ENCODE data around the gene CAVIN1. TPM values are rescaled to one million over a fixed set of nuclear protein-coding genes. Genes with fewer than 3 reads are reported as not detected.
A peak's percentile ranks its signal among the peaks of the same experiment; 100 is the strongest.
"Not testable (repeated sequence)": the region's sequence is repeated elsewhere in the genome, so short reads cannot be mapped to it uniquely, and the experiment has no call there.

Gene CAVIN1
- total RNA-seq, 4 donors from 2014 or later = 619 to 1,181 (median 1,019) TPM

DNA sequence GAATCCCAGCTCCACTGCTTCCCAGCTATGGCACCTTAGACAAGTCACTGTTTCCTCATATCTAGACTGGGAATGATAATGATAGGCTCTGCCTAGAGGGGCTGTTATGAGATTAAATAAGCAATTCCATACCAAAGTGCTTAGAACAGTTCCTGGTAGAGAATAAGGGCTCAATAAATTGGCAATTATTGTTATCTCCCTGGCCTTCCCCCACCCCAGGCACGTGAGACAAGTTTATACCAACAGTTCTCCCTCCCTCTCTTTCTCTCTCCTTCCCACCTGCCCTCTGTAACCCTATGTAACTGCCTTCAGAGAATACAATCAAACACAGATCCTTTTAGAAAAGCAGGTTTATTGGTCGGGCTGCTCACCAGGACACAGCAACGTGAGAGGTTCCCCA, 20.9 kb downstream of the CAVIN1 start:
- peaks cover 20 to 37% (median 31%) of the 10 kb centered on the region in 4 donors for H3K36me3 ChIP-seq
- peaks cover 61 to 89% (median 83%) of the 10 kb centered on the region in 4 donors for H3K4me1 ChIP-seq
- H3K27me3 ChIP-seq = no peaks in the 10 kb centered on the region
- DNase-seq (ENCODE audit: extremely low spot score) = no peak
- no peak for TF ChIP-seq POLR2AphosphoS5 (IDR thresholded peaks at IDR 0.05)
- TF ChIP-seq, protein P1, sequence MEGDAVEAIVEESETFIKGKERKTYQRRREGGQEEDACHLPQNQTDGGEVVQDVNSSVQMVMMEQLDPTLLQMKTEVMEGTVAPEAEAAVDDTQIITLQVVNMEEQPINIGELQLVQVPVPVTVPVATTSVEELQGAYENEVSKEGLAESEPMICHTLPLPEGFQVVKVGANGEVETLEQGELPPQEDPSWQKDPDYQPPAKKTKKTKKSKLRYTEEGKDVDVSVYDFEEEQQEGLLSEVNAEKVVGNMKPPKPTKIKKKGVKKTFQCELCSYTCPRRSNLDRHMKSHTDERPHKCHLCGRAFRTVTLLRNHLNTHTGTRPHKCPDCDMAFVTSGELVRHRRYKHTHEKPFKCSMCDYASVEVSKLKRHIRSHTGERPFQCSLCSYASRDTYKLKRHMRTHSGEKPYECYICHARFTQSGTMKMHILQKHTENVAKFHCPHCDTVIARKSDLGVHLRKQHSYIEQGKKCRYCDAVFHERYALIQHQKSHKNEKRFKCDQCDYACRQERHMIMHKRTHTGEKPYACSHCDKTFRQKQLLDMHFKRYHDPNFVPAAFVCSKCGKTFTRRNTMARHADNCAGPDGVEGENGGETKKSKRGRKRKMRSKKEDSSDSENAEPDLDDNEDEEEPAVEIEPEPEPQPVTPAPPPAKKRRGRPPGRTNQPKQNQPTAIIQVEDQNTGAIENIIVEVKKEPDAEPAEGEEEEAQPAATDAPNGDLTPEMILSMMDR (IDR thresholded peaks at IDR 0.05) = no peak
- TF ChIP-seq POLR2A (IDR thresholded peaks at IDR 0.05; ENCODE audit: low read depth) = no peak
- TF ChIP-seq EP300 (IDR thresholded peaks at IDR 0.05) = no peak
- intact Hi-C loops (cut with DNase I) = no loop called here
- no peaks in the 10 kb centered on the region for H3K9me3 ChIP-seq
- H3K27ac ChIP-seq (replicated peaks in 1 of 4) = peak overlapping the region; percentile 97 to 100 (median 100)
- 31% methylated on average over 3 of the region's 3 CpGs for WGBS
- no peak overlapping the region for H3K4me3 ChIP-seq

DNA sequence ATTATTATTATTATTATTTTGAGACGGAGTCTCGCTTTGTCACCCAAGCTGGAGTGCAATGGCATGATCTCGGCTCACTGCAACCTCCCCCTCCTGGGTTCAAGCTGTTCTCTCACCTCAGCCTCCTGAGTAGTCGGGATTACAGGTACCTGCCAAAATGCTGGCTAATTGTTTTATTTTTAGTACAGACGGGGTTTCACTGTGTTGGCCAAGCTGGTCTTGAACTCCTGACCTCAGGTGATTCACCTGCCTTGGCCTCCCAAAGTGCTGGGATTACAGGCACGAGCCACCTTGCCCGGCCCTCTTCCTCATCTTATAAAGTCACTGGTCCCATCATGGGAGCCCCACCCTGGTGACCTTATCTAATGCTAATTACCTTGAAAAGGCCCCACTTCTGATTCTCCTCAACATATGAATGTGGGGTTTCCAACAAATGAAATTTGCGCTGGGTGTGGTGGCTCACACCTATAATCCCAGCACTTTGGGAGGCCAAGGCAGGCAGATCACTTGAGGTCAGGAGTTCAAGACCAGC, 22.1 kb downstream of the CAVIN1 start:
- intact Hi-C loops (cut with DNase I); H3K4me3 ChIP-seq; DNase-seq (ENCODE audit: extremely low spot score); H3K9me3 ChIP-seq; H3K27me3 ChIP-seq: not testable (repeated sequence)
- 74% methylated on average over 8 of the region's 8 CpGs for WGBS
- Histone ChIP-seq H3K36me3 (peaks cover 20 to 37% (median 31%) of the 10 kb centered on the region in 4 donors), H3K27ac (replicated peaks in 1 of 4) (peak overlapping the region; percentile 43 to 100 (median 66)), H3K4me1 (peaks cover 49 to 77% (median 71%) of the 10 kb centered on the region in 4 donors)

DNA sequence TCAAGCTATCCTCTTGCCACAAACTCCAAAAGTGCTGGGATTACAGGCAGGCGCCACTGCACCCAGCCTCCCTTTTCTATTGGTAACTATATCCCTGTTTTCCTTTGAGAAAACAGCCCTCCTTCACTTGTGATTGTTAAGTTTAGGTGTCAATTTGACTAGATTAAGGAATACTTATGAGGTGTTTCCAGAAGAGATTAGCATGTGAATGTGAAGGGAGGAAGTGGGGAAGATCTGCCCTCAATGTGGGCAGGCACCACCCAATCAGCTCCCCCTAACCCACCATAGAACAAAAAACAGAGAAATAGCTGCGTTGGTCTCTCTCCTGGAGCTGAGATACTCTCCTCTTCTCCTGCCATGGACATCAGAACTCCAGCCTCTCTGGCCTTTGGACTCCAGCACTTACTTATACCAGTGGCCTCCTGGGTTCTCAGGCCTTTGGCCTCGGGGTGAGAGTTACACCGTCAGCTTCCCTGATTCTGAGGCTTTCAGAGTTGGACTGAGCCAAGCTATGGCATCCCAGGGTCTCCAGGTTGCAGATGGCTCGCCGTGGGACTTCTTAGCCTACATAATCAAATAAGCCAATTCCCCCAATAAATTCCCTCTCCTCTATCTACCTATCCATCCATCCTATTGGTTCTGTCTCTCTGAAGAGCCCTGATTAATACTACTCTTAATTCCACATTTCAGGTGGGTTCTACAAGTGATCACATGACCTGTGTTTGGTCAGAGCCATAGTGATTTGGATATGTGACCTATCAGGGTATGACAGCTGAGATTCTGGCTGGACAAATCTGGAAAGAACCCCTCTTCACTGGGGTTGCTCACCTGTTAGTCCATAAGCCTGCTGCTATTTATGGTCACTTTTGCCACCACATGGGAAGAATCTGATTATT, 22.9 kb downstream of the CAVIN1 start:
- 77% methylated on average over 6 of the region's 6 CpGs for WGBS
- H3K4me1 ChIP-seq = peaks cover 42 to 70% (median 64%) of the 10 kb centered on the region in 4 donors
- TF ChIP-seq POLR2A (IDR thresholded peaks at IDR 0.05; ENCODE audit: low read depth) (no peak), EP300 (IDR thresholded peaks at IDR 0.05) (no peak), POLR2AphosphoS5 (IDR thresholded peaks at IDR 0.05) (no peak)
- TF ChIP-seq, protein P1 (IDR thresholded peaks at IDR 0.05) = no peak

DNA sequence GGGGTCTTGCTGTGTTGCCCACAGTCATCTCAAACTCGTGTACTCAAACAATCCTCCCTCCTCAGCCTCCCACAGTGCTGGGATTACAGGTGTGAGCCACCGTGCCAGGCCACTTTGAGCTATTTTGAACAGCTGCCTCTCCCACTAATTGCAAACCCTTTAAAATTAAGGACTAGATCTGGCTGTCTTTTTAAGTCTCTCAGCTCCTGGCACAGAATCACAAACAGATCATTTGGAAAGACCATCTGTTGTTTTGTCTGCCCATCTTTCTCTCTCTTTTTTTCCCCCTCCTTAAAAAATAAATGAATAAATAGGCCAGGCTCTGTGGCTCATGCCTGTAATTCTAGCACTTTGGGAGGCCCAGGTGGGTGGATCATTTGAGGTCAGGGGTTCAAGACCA, 23.9 kb downstream of the CAVIN1 start:
- intact Hi-C loops (cut with DNase I) = no loop called here
- TF ChIP-seq POLR2A (IDR thresholded peaks at IDR 0.05; ENCODE audit: low read depth) (no peak), EP300 (IDR thresholded peaks at IDR 0.05) (no peak), POLR2AphosphoS5 (IDR thresholded peaks at IDR 0.05) (no peak)
- TF ChIP-seq, protein P1 (IDR thresholded peaks at IDR 0.05) = no peak
- Histone ChIP-seq H3K36me3 (peaks cover 9 to 24% (median 20%) of the 10 kb centered on the region in 4 donors), H3K9me3 (no peaks in the 10 kb centered on the region), H3K4me1 (peaks cover 34 to 59% (median 54%) of the 10 kb centered on the region in 4 donors), H3K4me3 (no peak overlapping the region), H3K27ac (replicated peaks in 1 of 4) (peak overlapping the region; percentile 56 to 100 (median 66)), H3K27me3 (no peaks in the 10 kb centered on the region)
- WGBS = 48% methylated on average over 2 of the region's 2 CpGs
- DNase-seq (ENCODE audit: extremely low spot score) = no peak

More for the DNA sequence above, 22.9 kb downstream of the CAVIN1 start:
- no peak for DNase-seq (ENCODE audit: extremely low spot score)
- Histone ChIP-seq H3K36me3 (peaks cover 20 to 34% (median 30%) of the 10 kb centered on the region in 4 donors), H3K27ac (replicated peaks in 1 of 4) (peak overlapping the region; percentile 43 to 100 (median 66)), H3K27me3 (no peaks in the 10 kb centered on the region), H3K9me3 (no peaks in the 10 kb centered on the region), H3K4me3 (no peak overlapping the region)
- intact Hi-C loops (cut with DNase I) = no loop called here

DNA sequence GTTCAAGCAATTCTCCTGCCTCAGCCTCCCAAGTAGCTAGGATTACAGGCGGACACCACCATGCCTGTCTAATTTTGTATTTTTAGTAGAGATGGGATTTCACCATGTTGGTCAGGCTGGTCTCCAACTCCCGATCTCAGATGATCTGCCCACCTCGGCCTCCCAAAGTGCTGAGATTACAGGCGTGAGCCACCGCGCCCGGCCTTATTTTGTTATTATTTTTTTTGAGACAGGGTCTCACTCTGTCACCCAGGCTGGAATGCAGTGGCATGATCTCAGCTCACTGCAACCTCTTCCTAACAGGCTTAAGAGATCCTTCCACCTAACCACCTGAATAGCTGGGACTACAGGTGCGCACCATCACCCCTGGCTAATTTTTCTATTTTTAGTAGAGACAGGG, 27.5 kb downstream of the CAVIN1 start:
- H3K4me3 ChIP-seq; H3K27ac ChIP-seq (replicated peaks in 1 of 4); H3K9me3 ChIP-seq; H3K27me3 ChIP-seq; H3K36me3 ChIP-seq; intact Hi-C loops (cut with DNase I); DNase-seq (ENCODE audit: extremely low spot score): not testable (repeated sequence)
- WGBS = 93% methylated on average over 8 of the region's 8 CpGs
- H3K4me1 ChIP-seq = peaks cover 11 to 27% (median 22%) of the 10 kb centered on the region in 4 donors
